ENCODE results near the gene UBN1. TPM values are rescaled to one million over a fixed set of nuclear protein-coding genes. Genes with fewer than 3 reads are reported as not detected.
"Not testable (repeated sequence)": the region's sequence is repeated elsewhere in the genome, so short reads cannot be mapped to it uniquely, and the experiment has no call there.

Gene UBN1
- polyA plus RNA-seq, 3 donors: 35.1 to 36.2 (median 35.2) TPM

- DNase-seq (ENCODE audit: extremely low read depth in 1 of 11, low read depth in 9 of 11, low spot score in 4 of 11): no peak
Observed at GRCh38 chr16:4914528-4915225, 67.4 kb downstream of the UBN1 start.

- DNase-seq (ENCODE audit: extremely low read depth in 1 of 11, low read depth in 9 of 11, low spot score in 4 of 11): no peak
Observed at GRCh38 chr16:4915226-4915761, 68.0 kb downstream of the UBN1 start.

- DNase-seq (ENCODE audit: extremely low read depth in 1 of 11, low read depth in 9 of 11, low spot score in 4 of 11): no peak
Observed at GRCh38 chr16:4917117-4917516, 69.8 kb downstream of the UBN1 start.

- DNase-seq (ENCODE audit: extremely low read depth in 1 of 11, low read depth in 9 of 11, low spot score in 4 of 11): peak in 5 of 11 donors; percentile 54 to 80 (median 73)
Observed at GRCh38 chr16:4918781-4919251, 71.5 kb downstream of the UBN1 start.

GRCh38 chr16:4920826-4921225 lies 73.5 kb downstream of the UBN1 start:
- DNase-seq (ENCODE audit: extremely low read depth in 1 of 11, low read depth in 9 of 11, low spot score in 4 of 11): no peak

- DNase-seq (ENCODE audit: extremely low read depth in 1 of 11, low read depth in 9 of 11, low spot score in 4 of 11): no peak
Observed at GRCh38 chr16:4922721-4923342, 75.6 kb downstream of the UBN1 start.

GRCh38 chr16:4923853-4924252 lies 76.6 kb downstream of the UBN1 start:
- DNase-seq (ENCODE audit: extremely low read depth in 1 of 11, low read depth in 9 of 11, low spot score in 4 of 11): no peak

- peak in 1 of 11 donors; percentile 36 for DNase-seq (ENCODE audit: extremely low read depth in 1 of 11, low read depth in 9 of 11, low spot score in 4 of 11)
Observed at GRCh38 chr16:4924593-4925292, 77.5 kb downstream of the UBN1 start.

- DNase-seq (ENCODE audit: extremely low read depth in 1 of 11, low read depth in 9 of 11, low spot score in 4 of 11): no peak
Observed at GRCh38 chr16:4925293-4925607, 78.0 kb downstream of the UBN1 start.

GRCh38 chr16:4925791-4926190 lies 78.5 kb downstream of the UBN1 start:
- DNase-seq (ENCODE audit: extremely low read depth in 1 of 11, low read depth in 9 of 11, low spot score in 4 of 11): no peak

GRCh38 chr16:4926928-4927327 lies 79.6 kb downstream of the UBN1 start:
- no peak for DNase-seq (ENCODE audit: extremely low read depth in 1 of 11, low read depth in 9 of 11, low spot score in 4 of 11)

GRCh38 chr16:4927661-4928060 lies 80.4 kb downstream of the UBN1 start:
- no peak for DNase-seq (ENCODE audit: extremely low read depth in 1 of 11, low read depth in 9 of 11, low spot score in 4 of 11)

GRCh38 chr16:4928227-4928626 lies 80.9 kb downstream of the UBN1 start:
- no peak for DNase-seq (ENCODE audit: extremely low read depth in 1 of 11, low read depth in 9 of 11, low spot score in 4 of 11)

GRCh38 chr16:4929619-4930018 lies 82.3 kb downstream of the UBN1 start:
- DNase-seq (ENCODE audit: extremely low read depth in 1 of 11, low read depth in 9 of 11, low spot score in 4 of 11): not testable (repeated sequence)

GRCh38 chr16:4931381-4931780 lies 84.1 kb downstream of the UBN1 start:
- DNase-seq (ENCODE audit: extremely low read depth in 1 of 11, low read depth in 9 of 11, low spot score in 4 of 11): no peak

Other genes starting within 250 kb of the UBN1 start
- 10 to 100 TPM; 11.6 to 31.8 (median 23.5) TPM for gene UBALD1, start 232.6 kb upstream of the UBN1 start, polyA plus RNA-seq (ENCODE audit: insufficient read length in 3 of 3)
- gene MGRN1, start 222.7 kb upstream of the UBN1 start, polyA plus RNA-seq (ENCODE audit: insufficient read length in 3 of 3): 10 to 100 TPM; 42.5 to 68.9 (median 51.9) TPM
- 10 to 100 TPM; 33.9 to 53.0 (median 43.9) TPM for gene NUDT16L1, start 153.9 kb upstream of the UBN1 start, polyA plus RNA-seq (ENCODE audit: insufficient read length in 3 of 3)
- 10 to 100 TPM; 22.5 to 34.3 (median 23.0) TPM for gene ANKS3, start 113.2 kb upstream of the UBN1 start, polyA plus RNA-seq (ENCODE audit: insufficient read length in 3 of 3)
- 1 to 10 TPM; 1.8 to 3.1 (median 2.1) TPM for gene DNAAF8, start 112.9 kb upstream of the UBN1 start, polyA plus RNA-seq (ENCODE audit: insufficient read length in 3 of 3)
- 10 to 100 TPM; 12.7 to 20.5 (median 18.5) TPM for gene ZNF500, start 80.3 kb upstream of the UBN1 start, polyA plus RNA-seq (ENCODE audit: insufficient read length in 3 of 3)
- gene SEPTIN12, start 59.1 kb upstream of the UBN1 start, polyA plus RNA-seq (ENCODE audit: insufficient read length in 3 of 3): 1 to 10 TPM in 1 of 3 donors, under 1 TPM in 1, not detected in 1; 0.32 to 6.1 TPM
- 10 to 100 TPM in 1 of 3 donors, 1 to 10 TPM in 2; 3.6 to 13.3 (median 9.0) TPM for gene SMIM22, start 52.1 kb upstream of the UBN1 start, polyA plus RNA-seq (ENCODE audit: insufficient read length in 3 of 3)
- gene ROGDI, start 44.8 kb upstream of the UBN1 start, polyA plus RNA-seq (ENCODE audit: insufficient read length in 3 of 3): 10 to 100 TPM; 12.9 to 42.4 (median 41.0) TPM
- gene GLYR1, start 193 bp upstream of the UBN1 start, polyA plus RNA-seq (ENCODE audit: insufficient read length in 3 of 3): 100 to 1,000 TPM in 2 of 3 donors, 10 to 100 TPM in 1; 79.8 to 134 (median 127) TPM
- 10 to 100 TPM; 23.1 to 30.5 (median 29.3) TPM for gene PPL, start 89.7 kb downstream of the UBN1 start, polyA plus RNA-seq (ENCODE audit: insufficient read length in 3 of 3)
- under 1 TPM; 0.21 to 0.36 (median 0.33) TPM for gene SEC14L5, start 110.8 kb downstream of the UBN1 start, polyA plus RNA-seq (ENCODE audit: insufficient read length in 3 of 3)
- gene NAGPA, start 186.5 kb downstream of the UBN1 start, polyA plus RNA-seq (ENCODE audit: insufficient read length in 3 of 3): 10 to 100 TPM in 2 of 3 donors, 1 to 10 TPM in 1; 7.6 to 14.6 (median 11.6) TPM
- gene C16orf89, start 218.5 kb downstream of the UBN1 start, polyA plus RNA-seq (ENCODE audit: insufficient read length in 3 of 3): 1 to 10 TPM; 4.3 to 9.3 (median 7.5) TPM
- 10 to 100 TPM; 21.9 to 26.6 (median 24.9) TPM for gene ALG1, start 224.4 kb downstream of the UBN1 start, polyA plus RNA-seq (ENCODE audit: insufficient read length in 3 of 3)